ENCODE data around the gene ACAP2.

ACAP2 gene

GRCh38 chr3:195450731-195451229 lies 8.0 kb upstream of the ACAP2 start:
- DNase-seq (ENCODE audit: low spot score) (no peak), ATAC-seq (ENCODE audit: low read depth) (no peak)
- no peaks in the 10 kb centered on the region for H3K36me3 ChIP-seq (ENCODE audit: low read depth)
- H3K4me3 ChIP-seq (ENCODE audit: severe bottlenecking), result no peak overlapping the region
- TF ChIP-seq CTCF (IDR thresholded peaks at IDR 0.05; ENCODE audit: poor library complexity, severe bottlenecking), result no peak
- H3K9me3 ChIP-seq (ENCODE audit: severe bottlenecking), result no peaks in the 10 kb centered on the region
- H3K27ac ChIP-seq (ENCODE audit: poor library complexity, severe bottlenecking), result no peak overlapping the region
- no peaks in the 10 kb centered on the region for H3K4me1 ChIP-seq (ENCODE audit: insufficient read depth, poor library complexity, severe bottlenecking)
- no peaks in the 10 kb centered on the region for H3K27me3 ChIP-seq (ENCODE audit: insufficient read depth, poor library complexity, severe bottlenecking)

- Histone ChIP-seq H3K36me3 (ENCODE audit: low read depth) (no peaks in the 10 kb centered on the region), H3K4me3 (ENCODE audit: severe bottlenecking) (no peak overlapping the region), H3K27ac (ENCODE audit: poor library complexity, severe bottlenecking) (no peak overlapping the region), H3K4me1 (ENCODE audit: insufficient read depth, poor library complexity, severe bottlenecking) (no peaks in the 10 kb centered on the region), H3K27me3 (ENCODE audit: insufficient read depth, poor library complexity, severe bottlenecking) (no peaks in the 10 kb centered on the region), H3K9me3 (ENCODE audit: severe bottlenecking) (no peaks in the 10 kb centered on the region)
- DNase-seq (ENCODE audit: low spot score) (no peak), ATAC-seq (ENCODE audit: low read depth) (no peak)
- no peak for TF ChIP-seq CTCF (IDR thresholded peaks at IDR 0.05; ENCODE audit: poor library complexity, severe bottlenecking)
Observed at GRCh38 chr3:195448205-195448875, 5.5 kb upstream of the ACAP2 start.

- Histone ChIP-seq H3K27me3 (ENCODE audit: insufficient read depth, poor library complexity, severe bottlenecking) (no peaks in the 10 kb centered on the region), H3K9me3 (ENCODE audit: severe bottlenecking) (no peaks in the 10 kb centered on the region), H3K27ac (ENCODE audit: poor library complexity, severe bottlenecking) (no peak overlapping the region), H3K4me3 (ENCODE audit: severe bottlenecking) (no peak overlapping the region), H3K4me1 (ENCODE audit: insufficient read depth, poor library complexity, severe bottlenecking) (no peaks in the 10 kb centered on the region), H3K36me3 (ENCODE audit: low read depth) (no peaks in the 10 kb centered on the region)
- DNase-seq (ENCODE audit: low spot score) (no peak), ATAC-seq (ENCODE audit: low read depth) (no peak)
- TF ChIP-seq CTCF (IDR thresholded peaks at IDR 0.05; ENCODE audit: poor library complexity, severe bottlenecking), result no peak
Observed at GRCh38 chr3:195447201-195447600, 4.4 kb upstream of the ACAP2 start.

- no peaks in the 10 kb centered on the region for H3K36me3 ChIP-seq (ENCODE audit: low read depth)
- H3K27ac ChIP-seq (ENCODE audit: poor library complexity, severe bottlenecking), result no peak overlapping the region
- no peaks in the 10 kb centered on the region for H3K9me3 ChIP-seq (ENCODE audit: severe bottlenecking)
- ATAC-seq (ENCODE audit: low read depth) (no peak), DNase-seq (ENCODE audit: low spot score) (no peak)
- no peaks in the 10 kb centered on the region for H3K27me3 ChIP-seq (ENCODE audit: insufficient read depth, poor library complexity, severe bottlenecking)
- no peaks in the 10 kb centered on the region for H3K4me1 ChIP-seq (ENCODE audit: insufficient read depth, poor library complexity, severe bottlenecking)
- no peak overlapping the region for H3K4me3 ChIP-seq (ENCODE audit: severe bottlenecking)
- TF ChIP-seq CTCF (IDR thresholded peaks at IDR 0.05; ENCODE audit: poor library complexity, severe bottlenecking), result no peak
Observed at GRCh38 chr3:195446359-195446758, 3.5 kb upstream of the ACAP2 start.

- H3K36me3 ChIP-seq (ENCODE audit: low read depth), result no peaks in the 10 kb centered on the region
- TF ChIP-seq CTCF (IDR thresholded peaks at IDR 0.05; ENCODE audit: poor library complexity, severe bottlenecking), result no peak
- no peaks in the 10 kb centered on the region for H3K9me3 ChIP-seq (ENCODE audit: severe bottlenecking)
- no peak overlapping the region for H3K4me3 ChIP-seq (ENCODE audit: severe bottlenecking)
- H3K27me3 ChIP-seq (ENCODE audit: insufficient read depth, poor library complexity, severe bottlenecking), result no peaks in the 10 kb centered on the region
- DNase-seq (ENCODE audit: low spot score) (no peak), ATAC-seq (ENCODE audit: low read depth) (no peak)
- no peak overlapping the region for H3K27ac ChIP-seq (ENCODE audit: poor library complexity, severe bottlenecking)
- peaks cover 4% of the 10 kb centered on the region for H3K4me1 ChIP-seq (ENCODE audit: insufficient read depth, poor library complexity, severe bottlenecking)
Observed at GRCh38 chr3:195445885-195446284, 3.1 kb upstream of the ACAP2 start.

Data from RWPE2 (cell line).